Ovary (tissue), 3 donors: ENCODE data around the gene S100A14.
A peak's percentile ranks its signal among the peaks of the same experiment; 100 is the strongest.

ENCODE experiments used
- CTCF ChIP-seq, 3 donors: fragments of 450-650 bp in 2 of 3; fragments of 200-600 bp in 1 of 3; IDR thresholded peaks; one replicate each; pipeline versions ENCODE4 v1.5.1 to v1.8.0; 2016 to 2022; ENCODE audit warnings: antibody characterized with exemption in 3 of 3, mild to moderate bottlenecking in 1 of 3
- EP300 ChIP-seq: sonication (generic); formaldehyde crosslinking; IDR thresholded peaks from one replicate; pipeline ENCODE4 v1.6.1; 2017; ENCODE audit warnings: antibody characterized with exemption
- POLR2A ChIP-seq: fragments of 450-650 bp; IDR thresholded peaks from one replicate; pipeline ENCODE4 v1.6.1; 2017; ENCODE audit warnings: antibody characterized with exemption, mild to moderate bottlenecking, moderate library complexity
- donor health status: DM: no; HTN: no; CAD: no.

- TF ChIP-seq CTCF (IDR thresholded peaks at IDR 0.05) (no peak), EP300 (no peak), POLR2A (peak; percentile 76)
These were observed 3.3 kb downstream of the S100A14 start, which contains the start of gene S100A16 for GRCh38 chr1:153612755-153613331.
